CD4-positive, alpha-beta T cell treated with Interleukin-17A for 4 hours (primary cell): Measurements from ENCODE around the gene RPL3.

Experiments
- DNase-seq: peaks from one replicate; pipeline ENCODE4 v3.0.0-alpha.2; 2020; ENCODE audit warnings: mixed read lengths

The RPL3 gene

GRCh38 chr22:39297490-39298240 lies 21.8 kb downstream of the RPL3 start:
- no peak for DNase-seq

DNA sequence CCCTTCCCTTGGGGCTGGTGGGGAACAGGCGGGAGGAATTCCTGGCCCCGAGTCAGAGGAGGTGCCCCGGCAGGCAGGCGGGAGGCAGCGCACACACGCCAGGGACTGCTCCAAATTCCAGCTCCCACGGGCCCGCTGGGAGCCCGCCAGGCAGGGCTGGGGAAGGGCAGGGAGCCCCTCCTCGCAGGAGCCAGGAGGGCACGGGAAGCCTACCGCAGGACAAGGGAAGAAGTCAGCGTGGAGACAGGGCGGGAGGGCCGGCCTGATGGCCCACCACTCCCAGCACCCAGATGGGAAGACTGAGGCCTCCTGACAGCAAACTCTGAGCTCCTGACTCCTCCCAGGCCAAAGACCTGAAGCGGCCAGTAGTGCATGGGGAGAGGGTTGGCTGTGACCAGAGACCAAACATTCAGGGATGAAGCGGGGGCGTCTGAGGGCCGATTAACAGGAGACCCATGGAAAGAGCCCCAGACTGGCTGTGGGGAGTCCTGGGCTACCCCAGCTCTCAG lies 22.4 kb downstream of the RPL3 start:
- no peak for DNase-seq

- DNase-seq: no peak
These were observed 22.9 kb downstream of the RPL3 start for GRCh38 chr22:39296535-39296934.

DNA sequence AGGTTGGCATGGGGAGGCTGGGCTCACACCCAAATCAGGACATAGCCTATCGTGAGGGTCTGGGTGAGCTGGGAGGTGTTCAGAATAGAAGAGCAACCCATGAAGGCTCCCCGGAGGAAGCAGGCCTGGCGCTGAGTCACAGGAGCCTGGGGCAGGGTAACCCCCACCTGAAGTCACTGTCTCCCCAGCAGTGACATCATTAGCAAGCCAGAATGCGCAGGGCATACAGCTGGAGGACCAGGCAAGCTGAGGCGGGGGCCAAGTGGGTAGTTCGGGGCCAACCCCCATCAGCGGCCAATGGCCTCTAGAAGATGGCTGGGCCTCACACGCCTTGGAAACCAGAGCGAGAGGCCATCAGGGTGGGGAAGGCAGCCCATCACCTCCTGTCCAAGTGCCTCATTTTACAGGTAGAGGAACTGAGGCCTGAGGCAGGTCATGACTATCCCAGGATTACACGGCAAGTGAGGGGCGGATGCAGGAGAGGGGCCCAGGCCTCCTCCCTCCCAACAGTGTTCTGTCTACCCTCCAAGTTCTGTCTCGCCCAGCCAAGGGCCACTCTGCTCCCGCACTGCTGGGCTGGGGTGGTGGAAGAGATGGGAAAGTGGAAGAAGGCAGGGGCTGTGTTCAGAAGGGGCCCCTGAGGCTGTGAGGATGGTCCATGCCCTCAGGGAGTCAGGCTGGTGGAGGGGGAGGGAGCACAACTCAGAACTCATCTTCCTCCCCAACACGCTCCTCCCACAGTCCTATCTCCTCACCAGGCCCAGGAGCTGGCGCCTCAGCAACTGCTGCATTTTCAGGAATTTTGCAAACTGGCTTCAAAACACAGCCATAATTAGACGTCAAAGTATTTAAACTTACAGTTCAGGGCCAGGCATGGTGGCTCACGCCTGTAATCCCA lies 24.6 kb downstream of the RPL3 start:
- DNase-seq: no peak

GRCh38 chr22:39293766-39294368 lies 25.6 kb downstream of the RPL3 start:
- DNase-seq: no peak

DNA sequence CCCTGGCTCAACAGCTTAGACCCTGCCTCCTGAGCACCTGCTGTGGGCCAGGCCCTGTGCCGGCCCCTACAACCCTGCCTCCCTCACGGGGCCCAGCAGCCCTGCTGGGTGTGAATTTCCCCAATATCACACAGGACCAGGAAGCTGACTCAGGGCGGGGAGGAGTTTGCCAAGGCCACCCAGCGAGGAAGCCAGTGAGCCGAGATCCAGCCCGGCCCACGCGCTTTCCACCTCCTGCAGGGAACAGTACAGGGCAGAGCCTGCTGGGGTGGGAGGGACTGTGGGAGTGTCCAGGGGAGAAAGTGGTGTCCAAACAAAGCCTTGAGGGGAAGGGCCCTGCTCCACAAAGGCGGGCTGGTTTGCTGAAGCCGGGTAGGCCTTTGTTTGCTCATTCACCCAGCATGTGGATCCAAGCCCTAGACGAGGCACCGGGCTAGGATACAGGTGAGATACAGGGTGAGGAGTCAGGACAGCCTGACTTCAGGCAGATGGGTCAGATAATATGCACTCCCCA lies 26.8 kb downstream of the RPL3 start:
- DNase-seq: no peak

DNA sequence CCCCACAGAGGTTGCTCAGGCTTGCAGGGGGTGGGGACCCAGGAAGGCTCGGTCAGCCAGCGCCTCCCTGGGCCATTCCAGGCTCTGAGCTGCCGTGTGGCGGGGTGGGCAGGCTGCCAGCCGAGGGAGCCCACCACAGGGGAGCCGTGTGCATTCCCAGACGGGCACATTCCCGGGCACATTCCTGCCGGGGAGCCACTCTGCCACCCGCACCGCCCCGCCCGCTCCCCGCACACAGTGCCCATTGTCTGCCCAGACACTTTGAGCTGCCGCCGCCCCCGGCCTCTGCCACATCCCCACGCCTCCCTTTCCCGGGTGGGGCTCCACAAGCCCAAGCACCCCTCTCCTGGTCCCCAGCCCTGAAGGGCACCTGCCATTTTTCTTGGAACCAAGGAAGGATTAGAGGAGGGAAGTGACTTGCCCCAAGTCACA lies 27.4 kb downstream of the RPL3 start:
- DNase-seq: no peak

DNA sequence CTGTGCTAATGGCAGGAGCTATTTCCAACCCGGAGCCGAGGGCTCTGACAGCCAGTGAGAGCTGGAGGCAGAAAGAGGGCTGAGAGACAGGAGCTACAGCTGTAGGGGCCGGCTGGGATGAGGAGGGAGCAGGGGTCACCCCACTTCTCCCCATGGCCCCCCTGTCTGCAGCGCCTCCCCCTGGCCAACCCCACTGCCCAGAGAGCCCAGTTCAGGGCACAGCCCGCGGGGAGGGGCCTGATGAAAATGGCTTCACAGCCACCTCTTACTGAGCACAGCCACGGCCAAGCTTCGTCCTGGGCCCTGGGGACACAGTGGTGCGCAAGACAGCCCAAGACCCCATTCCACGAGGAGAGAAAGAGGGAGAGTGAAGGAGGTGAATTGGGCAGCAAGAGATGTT lies 27.9 kb downstream of the RPL3 start:
- DNase-seq: no peak

- DNase-seq: no peak
These were observed 28.7 kb downstream of the RPL3 start for GRCh38 chr22:39290724-39291161.

- DNase-seq: no peak
These were observed 29.3 kb downstream of the RPL3 start for GRCh38 chr22:39289975-39290720.

DNA sequence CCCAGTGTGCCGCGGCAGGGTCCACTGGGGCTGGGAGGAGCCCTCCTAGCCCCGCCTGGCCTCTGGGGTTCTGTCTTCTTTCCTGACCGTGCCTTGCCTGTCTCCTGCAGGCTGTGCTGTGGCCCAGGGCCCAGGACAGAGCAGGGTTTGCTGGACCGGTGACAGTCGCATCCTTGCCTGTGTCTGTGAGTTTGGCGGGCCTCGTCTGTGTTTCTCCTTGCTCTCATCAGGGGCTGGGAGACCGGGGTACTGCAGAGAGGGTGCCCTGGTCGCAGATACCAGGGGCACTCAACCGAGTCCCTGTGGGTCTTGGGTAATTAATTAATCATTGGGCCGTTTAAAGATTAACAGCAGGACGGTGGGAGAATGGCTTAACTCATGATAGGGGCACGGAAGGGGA lies 29.9 kb downstream of the RPL3 start:
- no peak for DNase-seq

GRCh38 chr22:39288135-39288898 lies 31.1 kb downstream of the RPL3 start:
- no peak for DNase-seq

GRCh38 chr22:39287076-39287725 lies 32.2 kb downstream of the RPL3 start:
- DNase-seq: no peak

DNA sequence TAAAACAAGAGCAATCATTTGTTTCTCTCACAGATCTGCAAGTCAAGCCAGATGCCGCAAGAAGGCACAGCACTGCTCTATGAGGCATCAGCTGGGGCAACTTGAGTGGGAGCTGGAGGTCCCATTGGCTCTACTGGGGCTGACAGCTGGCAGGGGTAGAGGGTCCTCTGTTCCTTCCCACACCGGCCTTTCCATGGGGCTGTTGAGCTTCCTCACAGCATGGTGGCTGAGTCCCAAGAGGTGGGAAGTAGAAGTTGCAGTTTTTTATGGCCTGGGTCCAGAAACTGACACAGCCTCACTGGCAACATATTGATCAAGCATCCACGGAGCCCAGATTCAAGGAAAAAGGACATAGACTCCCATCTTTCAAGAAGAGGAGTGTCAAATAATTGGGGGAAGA lies 34.4 kb downstream of the RPL3 start:
- no peak for DNase-seq

DNA sequence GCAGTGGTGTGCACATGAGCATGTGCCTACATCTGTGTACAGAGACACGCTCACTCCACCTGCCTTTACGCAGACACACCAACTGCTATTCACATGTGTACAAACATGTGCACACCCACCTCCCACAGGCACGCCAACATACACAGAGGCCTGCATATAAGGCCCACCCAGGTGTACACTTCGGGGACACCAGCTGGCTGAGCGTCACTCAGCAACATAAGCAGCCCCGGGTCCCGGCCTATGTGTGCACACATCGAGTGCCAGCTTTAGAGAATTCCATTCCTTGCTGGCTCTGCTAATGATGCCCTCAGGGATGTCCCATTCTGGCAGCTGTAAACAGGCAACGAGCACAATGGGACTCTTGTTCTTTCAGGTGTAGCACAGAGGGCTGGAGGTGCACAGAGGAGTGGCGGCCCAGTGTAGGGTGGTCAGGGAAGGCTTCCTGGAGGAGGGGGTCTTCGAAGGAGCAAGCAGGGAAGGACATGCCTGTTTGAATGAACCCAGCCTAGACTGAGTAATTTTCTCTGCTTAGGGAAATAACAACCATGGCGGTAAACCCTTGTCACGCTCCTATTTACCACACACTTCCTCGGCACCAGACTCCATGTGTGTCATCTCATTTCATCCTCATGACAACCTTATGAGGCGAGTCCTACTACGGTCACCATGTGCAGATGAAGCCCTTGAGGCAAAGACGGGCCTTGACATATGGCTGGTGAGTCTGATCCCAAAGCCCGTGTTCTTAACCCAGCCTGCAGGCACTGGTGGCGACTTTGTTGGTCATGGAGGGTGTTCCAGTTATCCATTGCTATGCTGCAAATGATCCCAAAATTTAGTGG lies 35.1 kb downstream of the RPL3 start:
- no peak for DNase-seq

DNA sequence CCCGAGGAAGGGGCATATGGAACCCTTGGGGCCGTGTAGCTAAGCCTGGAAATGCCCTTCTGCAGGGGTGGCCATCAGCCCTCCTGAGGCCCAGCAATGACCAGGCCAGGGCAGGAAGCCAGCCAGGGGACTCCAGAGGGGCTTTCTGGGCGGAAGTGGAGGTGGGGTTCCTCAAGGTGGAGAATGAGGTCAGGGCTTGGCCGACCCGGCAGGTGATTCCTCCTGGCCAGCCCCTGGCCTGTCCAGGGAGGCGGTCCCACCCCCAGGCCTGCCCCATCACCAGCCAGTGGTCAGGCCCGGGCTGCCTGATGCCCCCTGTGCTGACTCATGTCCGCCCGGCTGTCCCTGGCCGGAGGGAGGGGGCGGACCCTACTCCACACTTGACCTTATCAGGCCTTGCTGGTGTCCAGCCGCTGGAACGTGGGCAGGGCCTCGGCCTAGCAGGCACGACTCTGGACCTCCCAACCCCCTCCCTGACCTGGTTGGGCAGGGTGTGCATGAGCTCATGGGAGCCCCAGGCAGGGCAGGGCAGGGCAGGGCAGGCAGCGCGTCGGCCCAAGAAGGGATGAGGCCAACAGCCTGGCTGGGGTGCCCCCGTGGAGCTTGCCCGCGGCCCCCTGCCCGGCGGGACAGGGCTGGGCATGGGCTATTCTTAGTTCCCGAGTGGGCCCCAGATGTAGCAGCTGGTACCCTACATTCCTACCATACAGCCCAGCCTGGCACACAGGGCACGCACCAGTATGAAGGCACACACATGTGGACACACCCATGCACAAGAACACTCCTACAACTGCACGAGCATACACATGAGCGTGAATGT lies 35.9 kb downstream of the RPL3 start:
- DNase-seq: no peak

DNA sequence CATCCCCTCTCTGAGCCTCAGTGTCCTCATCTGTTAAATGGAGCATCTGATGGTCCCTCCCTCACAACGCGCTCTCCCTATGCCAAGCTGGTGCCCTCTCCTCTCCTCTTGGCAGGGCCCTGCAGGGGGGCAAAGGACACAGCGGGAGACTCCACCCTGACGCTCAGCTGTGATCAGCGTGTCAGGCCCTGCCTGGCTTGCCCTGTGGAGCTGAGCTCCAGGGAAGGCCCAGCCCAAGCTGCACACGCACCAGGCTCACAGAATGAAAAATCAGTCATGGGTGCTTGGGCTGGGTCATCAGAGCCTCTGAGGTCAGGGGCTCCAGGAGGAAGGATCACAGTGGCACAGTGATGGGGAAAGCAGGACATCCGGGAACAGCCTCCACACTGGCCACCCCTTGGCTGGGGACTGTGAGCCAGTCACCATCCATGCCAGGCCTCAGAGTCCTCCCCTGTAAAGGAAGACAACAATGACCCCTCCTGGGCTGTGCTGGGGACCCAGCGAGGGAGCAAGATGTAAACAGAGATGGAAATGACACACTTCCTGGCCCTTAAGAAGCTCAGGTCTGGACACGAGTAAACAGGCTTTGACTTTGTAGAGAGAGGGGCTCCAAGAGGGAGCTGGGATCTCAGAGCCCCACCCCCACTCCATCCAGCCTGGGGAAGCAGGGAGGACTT lies 36.6 kb downstream of the RPL3 start:
- no peak for DNase-seq

GRCh38 chr22:39281126-39281525 lies 38.3 kb downstream of the RPL3 start:
- DNase-seq: no peak

- no peak for DNase-seq
These were observed 39.2 kb downstream of the RPL3 start for GRCh38 chr22:39280250-39280649.
